H1 (cell line): ENCODE measurements around the gene SLC38A10. TPM values are rescaled to one million over a fixed set of nuclear protein-coding genes. Genes with fewer than 3 reads are reported as not detected.

Source experiments
- SAP30 ChIP-seq: fragments of 300-600 bp; sonication (generic); IDR thresholded peaks from 2 replicates; pipeline ENCODE4 v1.7.1; 2012; ENCODE audit warnings: low read length, moderate library complexity, mild to moderate bottlenecking, inconsistent platforms; ENCODE audit not compliant: insufficient read depth, insufficient replicate concordance
- polyA plus RNA-seq, 7 experiments: library from polyadenylated mRNA; depleted of rRNA in 3 of 7; stranded (reverse) in 5 of 7; unstranded in 2 of 7; fragments of >200 nt in 5 of 7; fragments of 200-250 nt in 2 of 7; gene quantifications; 1 replicate in 5 of 7; 2 replicates in 1 of 7; 4 replicates in 1 of 7; pipeline versions ENCODE4 v1.2.1 to v1.2.3, GENCODE V29; 2011 to 2013; ENCODE audit warnings: missing spikeins in 2 of 7, mixed read lengths in 2 of 7
- total RNA-seq: library from RNA; stranded (reverse); fragmentation: NEBNext Ultra II Directional; extraction: Animal tissue kit (Norgen Biotek cat#: 25700); gene quantifications from 2 replicates; pipeline ENCODE4 v1.2.1, GENCODE V29; 2021

The SLC38A10 gene
- total and polyA plus RNA-seq, 2 of the 8 experiments (the other 6 are each of a cell fraction or from before 2014, with no cell fraction given), result 26.4 to 41.0 TPM

- no peak for TF ChIP-seq SAP30
Measured at GRCh38 chr17:81286491-81287145, 8.5 kb downstream of the SLC38A10 start (continued).
